Measurements from ENCODE around the gene TIAM1. TPM values are rescaled to one million over a fixed set of nuclear protein-coding genes. Genes with fewer than 3 reads are reported as not detected.

TIAM1 gene
- total RNA-seq (14.1 TPM), polyA plus RNA-seq (ENCODE audit: insufficient read depth in 1 of 8, insufficient read length in 8 of 8, low replicate concordance in 1 of 8) (10 to 100 TPM in 7 of 8 donors, 1 to 10 TPM in 1; 8.7 to 21.3 (median 12.0) TPM)
- long read RNA-seq, donor 1, result 0 reads
- long read RNA-seq, donor 2, result 0 reads
- long read RNA-seq, donor 3, result 0 reads
- long read RNA-seq, donor 4, result 0 reads
- long read RNA-seq, donor 5, result 0 reads
- long read RNA-seq, donor 6, result 0 reads
- long read RNA-seq, donor 7, partial matches to known transcripts, result 0 of 1 reads
- long read RNA-seq, donor 7, other reads (novel, unspliced or antisense), result 0 of 1 reads
- long read RNA-seq, donor 8, result 0 reads
- long read RNA-seq, donor 9, result 0 reads
- long read RNA-seq, donor 10, result 0 reads
- long read RNA-seq, donor 11, partial matches to known transcripts, result 5 of 5 reads
- long read RNA-seq, donor 11, other reads (novel, unspliced or antisense), result 0 of 5 reads

GRCh38 chr21:31343680-31344480, at the start of gene TIAM1:
Gene TIAM1 (minus strand): TSS chr21:31344261. CDS start chr21:31266972, 77,289 bp downstream.
- 0% methylated on average over 38 of the region's 49 CpGs for WGBS (ENCODE audit: insufficient coverage)
- Histone ChIP-seq H3K36me3 (ENCODE audit: control insufficient read depth, insufficient read depth, low read length) (no peaks in the 10 kb centered on the region), H3K4me3 (ENCODE audit: low read length) (peak within 1 kb of the TSS; percentile 61), H3K4me1 (ENCODE audit: control insufficient read depth, insufficient read depth, low read length) (peaks cover 10% of the 10 kb centered on the region), H3K27ac (ENCODE audit: low read length) (peak within 1 kb of the TSS; percentile 62), H3K9me3 (replicated peaks; ENCODE audit: control insufficient read depth, low read depth, low read length) (no peaks in the 10 kb centered on the region), H3K27me3 (ENCODE audit: control insufficient read depth, insufficient read depth, low read length) (peaks cover 22% of the 10 kb centered on the region)
- peak; percentile 96 for DNase-seq

GRCh38 chr21:31387560-31388186, 43.6 kb upstream of the TIAM1 start:
- 78% methylated on average over 18 of the region's 20 CpGs for WGBS (ENCODE audit: insufficient coverage)
- no peak overlapping the region for H3K27ac ChIP-seq (ENCODE audit: low read length)
- no peaks in the 10 kb centered on the region for H3K36me3 ChIP-seq (ENCODE audit: control insufficient read depth, insufficient read depth, low read length)
- H3K9me3 ChIP-seq (replicated peaks; ENCODE audit: control insufficient read depth, low read depth, low read length), result no peaks in the 10 kb centered on the region
- no peak overlapping the region for H3K4me3 ChIP-seq (ENCODE audit: low read length)
- H3K4me1 ChIP-seq (ENCODE audit: control insufficient read depth, insufficient read depth, low read length), result no peaks in the 10 kb centered on the region
- no peaks in the 10 kb centered on the region for H3K27me3 ChIP-seq (ENCODE audit: control insufficient read depth, insufficient read depth, low read length)
- DNase-seq, result no peak

- no peak for DNase-seq
- no peak overlapping the region for H3K4me3 ChIP-seq (ENCODE audit: low read length)
- no peaks in the 10 kb centered on the region for H3K36me3 ChIP-seq (ENCODE audit: control insufficient read depth, insufficient read depth, low read length)
- H3K27me3 ChIP-seq (ENCODE audit: control insufficient read depth, insufficient read depth, low read length), result no peaks in the 10 kb centered on the region
- H3K4me1 ChIP-seq (ENCODE audit: control insufficient read depth, insufficient read depth, low read length), result no peaks in the 10 kb centered on the region
- H3K9me3 ChIP-seq (replicated peaks; ENCODE audit: control insufficient read depth, low read depth, low read length), result no peaks in the 10 kb centered on the region
- H3K27ac ChIP-seq (ENCODE audit: low read length), result no peak overlapping the region
- WGBS (ENCODE audit: insufficient coverage), result 61% methylated on average over 3 of the region's 5 CpGs
Observed at GRCh38 chr21:31386006-31386405, 41.9 kb upstream of the TIAM1 start.

GRCh38 chr21:31383770-31384169, 39.7 kb upstream of the TIAM1 start:
- no peaks in the 10 kb centered on the region for H3K27me3 ChIP-seq (ENCODE audit: control insufficient read depth, insufficient read depth, low read length)
- H3K4me1 ChIP-seq (ENCODE audit: control insufficient read depth, insufficient read depth, low read length), result no peaks in the 10 kb centered on the region
- H3K4me3 ChIP-seq (ENCODE audit: low read length), result no peak overlapping the region
- no peaks in the 10 kb centered on the region for H3K9me3 ChIP-seq (replicated peaks; ENCODE audit: control insufficient read depth, low read depth, low read length)
- no peaks in the 10 kb centered on the region for H3K36me3 ChIP-seq (ENCODE audit: control insufficient read depth, insufficient read depth, low read length)
- WGBS (ENCODE audit: insufficient coverage), result 85% methylated on average over 7 of the region's 8 CpGs
- no peak for DNase-seq
- H3K27ac ChIP-seq (ENCODE audit: low read length), result no peak overlapping the region

GRCh38 chr21:31382060-31382459, 38.0 kb upstream of the TIAM1 start:
- Histone ChIP-seq H3K4me1 (ENCODE audit: control insufficient read depth, insufficient read depth, low read length) (no peaks in the 10 kb centered on the region), H3K9me3 (replicated peaks; ENCODE audit: control insufficient read depth, low read depth, low read length) (no peaks in the 10 kb centered on the region), H3K27me3 (ENCODE audit: control insufficient read depth, insufficient read depth, low read length) (no peaks in the 10 kb centered on the region), H3K4me3 (ENCODE audit: low read length) (no peak overlapping the region), H3K36me3 (ENCODE audit: control insufficient read depth, insufficient read depth, low read length) (no peaks in the 10 kb centered on the region), H3K27ac (ENCODE audit: low read length) (no peak overlapping the region)
- WGBS (ENCODE audit: insufficient coverage), result no CpG with 5 or more reads among the region's 5 CpGs
- no peak for DNase-seq

- Histone ChIP-seq H3K4me1 (ENCODE audit: control insufficient read depth, insufficient read depth, low read length) (no peaks in the 10 kb centered on the region), H3K27ac (ENCODE audit: low read length) (no peak overlapping the region), H3K9me3 (replicated peaks; ENCODE audit: control insufficient read depth, low read depth, low read length) (no peaks in the 10 kb centered on the region), H3K36me3 (ENCODE audit: control insufficient read depth, insufficient read depth, low read length) (no peaks in the 10 kb centered on the region), H3K27me3 (ENCODE audit: control insufficient read depth, insufficient read depth, low read length) (no peaks in the 10 kb centered on the region), H3K4me3 (ENCODE audit: low read length) (no peak overlapping the region)
- WGBS (ENCODE audit: insufficient coverage), result 95% methylated on average over 3 of the region's 8 CpGs
- DNase-seq, result no peak
Observed at GRCh38 chr21:31376301-31376700, 32.2 kb upstream of the TIAM1 start.

GRCh38 chr21:31374395-31374794, 30.3 kb upstream of the TIAM1 start:
- H3K4me1 ChIP-seq (ENCODE audit: control insufficient read depth, insufficient read depth, low read length), result peaks cover 2% of the 10 kb centered on the region
- no peaks in the 10 kb centered on the region for H3K9me3 ChIP-seq (replicated peaks; ENCODE audit: control insufficient read depth, low read depth, low read length)
- no peak for DNase-seq
- no peak overlapping the region for H3K27ac ChIP-seq (ENCODE audit: low read length)
- 52% methylated on average over 2 of the region's 4 CpGs for WGBS (ENCODE audit: insufficient coverage)
- no peak overlapping the region for H3K4me3 ChIP-seq (ENCODE audit: low read length)
- H3K36me3 ChIP-seq (ENCODE audit: control insufficient read depth, insufficient read depth, low read length), result no peaks in the 10 kb centered on the region
- H3K27me3 ChIP-seq (ENCODE audit: control insufficient read depth, insufficient read depth, low read length), result no peaks in the 10 kb centered on the region

- WGBS (ENCODE audit: insufficient coverage), result 88% methylated on average over 2 of the region's 3 CpGs
- no peak for DNase-seq
Observed at GRCh38 chr21:31372471-31372765, 28.4 kb upstream of the TIAM1 start.

GRCh38 chr21:31371715-31372470, 27.8 kb upstream of the TIAM1 start:
- Histone ChIP-seq H3K27ac (ENCODE audit: low read length) (peak overlapping the region; percentile 74), H3K4me3 (ENCODE audit: low read length) (no peak overlapping the region), H3K4me1 (ENCODE audit: control insufficient read depth, insufficient read depth, low read length) (peaks cover 2% of the 10 kb centered on the region), H3K9me3 (replicated peaks; ENCODE audit: control insufficient read depth, low read depth, low read length) (no peaks in the 10 kb centered on the region), H3K36me3 (ENCODE audit: control insufficient read depth, insufficient read depth, low read length) (no peaks in the 10 kb centered on the region), H3K27me3 (ENCODE audit: control insufficient read depth, insufficient read depth, low read length) (no peaks in the 10 kb centered on the region)
- no peak for DNase-seq
- WGBS (ENCODE audit: insufficient coverage), result 77% methylated on average over 4 of the region's 6 CpGs

More at GRCh38 chr21:31372471-31372765, 28.4 kb upstream of the TIAM1 start:
- no peaks in the 10 kb centered on the region for H3K9me3 ChIP-seq (replicated peaks; ENCODE audit: control insufficient read depth, low read depth, low read length)
- no peaks in the 10 kb centered on the region for H3K27me3 ChIP-seq (ENCODE audit: control insufficient read depth, insufficient read depth, low read length)
- no peaks in the 10 kb centered on the region for H3K36me3 ChIP-seq (ENCODE audit: control insufficient read depth, insufficient read depth, low read length)
- H3K27ac ChIP-seq (ENCODE audit: low read length), result no peak overlapping the region
- no peak overlapping the region for H3K4me3 ChIP-seq (ENCODE audit: low read length)
- H3K4me1 ChIP-seq (ENCODE audit: control insufficient read depth, insufficient read depth, low read length), result peaks cover 2% of the 10 kb centered on the region

All from muscle of leg (tissue), 16 donors.